IgD-negative memory B cell (primary cell): ENCODE measurements around the gene ZMYM3. TPM values are rescaled to one million over a fixed set of nuclear protein-coding genes. Genes with fewer than 3 reads are reported as not detected.

Experiments used
- H3K27ac Mint-ChIP-seq, 3 donors: one replicate each; pipeline ENCODE4 v1.8.0; 2020 to 2022; ENCODE audit warnings: mild to moderate bottlenecking in 3 of 3, mixed read lengths in 3 of 3, moderate library complexity in 1 of 3
- H3K27me3 Mint-ChIP-seq: one replicate; pipeline ENCODE4 v1.8.0; 2021; ENCODE audit warnings: mixed read lengths
- H3K36me3 Mint-ChIP-seq: one replicate; pipeline ENCODE4 v1.8.0; 2020; ENCODE audit warnings: mild to moderate bottlenecking, mixed read lengths
- H3K4me1 Mint-ChIP-seq, 3 donors: one replicate each; pipeline ENCODE4 v1.8.0; 2020 to 2022; ENCODE audit warnings: mixed read lengths in 3 of 3, mild to moderate bottlenecking in 1 of 3
- H3K4me3 Mint-ChIP-seq, 4 donors: one replicate each; pipeline ENCODE4 v1.8.0; 2020 to 2022; ENCODE audit warnings: mild to moderate bottlenecking in 4 of 4, mixed read lengths in 4 of 4, moderate library complexity in 3 of 4
- H3K9me3 Mint-ChIP-seq, 3 donors: one replicate each; pipeline ENCODE4 v1.8.0; 2020 to 2021; ENCODE audit warnings: mixed read lengths in 3 of 3, mild to moderate bottlenecking in 1 of 3
- polyA plus RNA-seq: library from polyadenylated mRNA; unstranded; fragments of 300-500 nt; fragmentation: Illumina TruSeq; gene quantifications from one replicate; pipeline ENCODE4 v1.2.3, GENCODE V29; 2021

ZMYM3 gene
- polyA plus RNA-seq, 1 donor from 2014 or later, result 7.0 TPM

DNA sequence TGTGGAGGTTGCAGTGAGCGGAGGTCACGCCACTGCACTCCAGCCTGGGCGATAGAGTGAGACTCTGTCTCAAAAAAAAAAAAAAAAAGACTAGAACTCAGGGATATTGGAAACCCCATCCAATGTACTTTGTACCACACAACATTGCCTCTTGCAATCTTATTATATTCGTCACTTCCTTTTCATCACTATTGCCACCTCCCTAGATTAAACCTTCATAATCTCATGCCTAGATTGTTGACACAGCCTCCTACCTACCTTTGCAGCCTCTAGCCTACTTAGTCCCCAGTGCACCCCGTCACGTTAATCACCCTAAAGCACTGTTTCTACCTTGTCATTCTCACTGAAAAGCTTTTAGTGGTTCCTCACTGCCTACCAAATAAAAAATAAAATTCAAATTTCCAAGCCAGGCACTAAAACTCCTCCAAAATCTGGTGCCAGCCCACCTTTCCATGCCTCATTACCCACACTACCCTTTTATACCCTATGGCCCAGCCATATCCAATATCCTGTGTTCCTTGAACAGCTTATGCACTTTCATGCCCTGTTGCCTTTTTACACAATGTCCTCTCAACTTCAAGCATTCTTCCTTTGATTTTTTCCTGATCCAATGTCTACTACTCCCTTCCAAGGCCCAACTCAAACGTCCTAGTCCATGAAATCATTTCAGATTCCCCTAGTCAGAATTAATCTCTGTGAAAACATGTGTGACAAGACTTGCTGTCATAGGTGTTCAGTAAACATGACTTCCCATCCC, 54.5 kb downstream of the ZMYM3 start:
- H3K27me3 Mint-ChIP-seq, result peaks cover 4% of the 10 kb centered on the region
- no peak overlapping the region for H3K27ac Mint-ChIP-seq
- H3K9me3 Mint-ChIP-seq, result no peaks in the 10 kb centered on the region
- peaks cover 9 to 14% (median 12%) of the 10 kb centered on the region in 3 donors for H3K4me1 Mint-ChIP-seq
- H3K4me3 Mint-ChIP-seq, result peak overlapping the region in 3 of 4 donors; percentile 6 to 48 (median 35)
- H3K36me3 Mint-ChIP-seq, result no peaks in the 10 kb centered on the region

DNA sequence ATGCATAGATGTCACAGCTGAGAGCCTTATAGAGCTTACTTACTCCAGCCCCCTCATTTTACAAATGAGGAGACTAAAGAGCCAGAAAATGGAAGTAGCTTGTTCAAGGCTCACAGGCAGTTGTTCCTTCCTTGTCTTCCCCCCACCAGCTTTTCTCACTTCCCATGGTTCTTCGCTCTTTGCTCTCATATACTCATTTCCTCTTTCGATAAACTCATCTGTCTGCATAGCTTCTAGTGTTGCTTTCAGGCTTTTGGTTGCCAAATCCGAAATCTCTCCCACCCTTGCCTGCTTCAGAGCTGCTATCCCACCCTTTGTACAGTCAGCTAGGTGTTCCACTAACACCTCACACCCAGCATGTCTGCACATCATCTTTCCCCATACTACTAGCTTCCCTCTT, 55.9 kb downstream of the ZMYM3 start:
- Mint-ChIP-seq H3K36me3 (no peaks in the 10 kb centered on the region), H3K4me3 (peak overlapping the region; percentile 86 to 96 (median 92)), H3K27ac (peak overlapping the region; percentile 0 to 25 (median 11)), H3K4me1 (peaks cover 9 to 15% (median 14%) of the 10 kb centered on the region in 3 donors), H3K27me3 (peaks cover 4% of the 10 kb centered on the region), H3K9me3 (no peaks in the 10 kb centered on the region)

GRCh38 chrX:71195964-71196649, 57.8 kb downstream of the ZMYM3 start:
- Mint-ChIP-seq H3K27me3 (peaks cover 3% of the 10 kb centered on the region), H3K27ac (peak overlapping the region; percentile 76 to 95 (median 80)), H3K9me3 (no peaks in the 10 kb centered on the region), H3K36me3 (no peaks in the 10 kb centered on the region), H3K4me3 (peak overlapping the region; percentile 74 to 89 (median 87)), H3K4me1 (peaks cover 9 to 17% (median 14%) of the 10 kb centered on the region in 3 donors)

- no peaks in the 10 kb centered on the region for H3K36me3 Mint-ChIP-seq
- peaks cover 2 to 15% (median 5%) of the 10 kb centered on the region in 3 donors for H3K4me1 Mint-ChIP-seq
- peak overlapping the region in 1 of 3 donors; percentile 34 for H3K27ac Mint-ChIP-seq
- H3K27me3 Mint-ChIP-seq, result peaks cover 3% of the 10 kb centered on the region
- no peak overlapping the region for H3K4me3 Mint-ChIP-seq
- no peaks in the 10 kb centered on the region for H3K9me3 Mint-ChIP-seq
These were observed 62.7 kb downstream of the ZMYM3 start for GRCh38 chrX:71191248-71191647.

Other genes starting within 250 kb of the ZMYM3 start
- 2.3 TPM for gene SNX12, start 185.8 kb downstream of the ZMYM3 start, polyA plus RNA-seq
- gene FOXO4, start 158.3 kb downstream of the ZMYM3 start, polyA plus RNA-seq, result 2.4 TPM
- gene CXorf65, start 147.4 kb downstream of the ZMYM3 start, polyA plus RNA-seq, result 1.5 TPM
- gene IL2RG, start 142.6 kb downstream of the ZMYM3 start, polyA plus RNA-seq, result 754 TPM
- 13.1 TPM for gene MED12, start 135.5 kb downstream of the ZMYM3 start, polyA plus RNA-seq
- 0.15 TPM for gene NLGN3, start 109.3 kb downstream of the ZMYM3 start, polyA plus RNA-seq
- not detected for gene GJB1, start 30.9 kb downstream of the ZMYM3 start, polyA plus RNA-seq
- gene NONO, start 29.5 kb upstream of the ZMYM3 start, polyA plus RNA-seq, result 140 TPM
- gene ITGB1BP2, start 47.6 kb upstream of the ZMYM3 start, polyA plus RNA-seq, result not detected
- 10.1 TPM for gene TAF1, start 112.2 kb upstream of the ZMYM3 start, polyA plus RNA-seq